Activated CD4-positive, alpha-beta T cell treated with anti-CD3 and anti-CD28 coated beads, Interleukin-2, Interleukin-4, amounts not matched to agents 100 ng/mL and 50 ng/mL, durations not matched to agents 16 hours and 8 hours (primary cell): ENCODE measurements around the gene UBE2M.
A peak's percentile ranks its signal among the peaks of the same experiment; 100 is the strongest.

Experiments
- DNase-seq: peaks from one replicate; pipeline ENCODE4 v3.0.0-alpha.2; 2020; ENCODE audit warnings: low spot score

UBE2M gene

DNA sequence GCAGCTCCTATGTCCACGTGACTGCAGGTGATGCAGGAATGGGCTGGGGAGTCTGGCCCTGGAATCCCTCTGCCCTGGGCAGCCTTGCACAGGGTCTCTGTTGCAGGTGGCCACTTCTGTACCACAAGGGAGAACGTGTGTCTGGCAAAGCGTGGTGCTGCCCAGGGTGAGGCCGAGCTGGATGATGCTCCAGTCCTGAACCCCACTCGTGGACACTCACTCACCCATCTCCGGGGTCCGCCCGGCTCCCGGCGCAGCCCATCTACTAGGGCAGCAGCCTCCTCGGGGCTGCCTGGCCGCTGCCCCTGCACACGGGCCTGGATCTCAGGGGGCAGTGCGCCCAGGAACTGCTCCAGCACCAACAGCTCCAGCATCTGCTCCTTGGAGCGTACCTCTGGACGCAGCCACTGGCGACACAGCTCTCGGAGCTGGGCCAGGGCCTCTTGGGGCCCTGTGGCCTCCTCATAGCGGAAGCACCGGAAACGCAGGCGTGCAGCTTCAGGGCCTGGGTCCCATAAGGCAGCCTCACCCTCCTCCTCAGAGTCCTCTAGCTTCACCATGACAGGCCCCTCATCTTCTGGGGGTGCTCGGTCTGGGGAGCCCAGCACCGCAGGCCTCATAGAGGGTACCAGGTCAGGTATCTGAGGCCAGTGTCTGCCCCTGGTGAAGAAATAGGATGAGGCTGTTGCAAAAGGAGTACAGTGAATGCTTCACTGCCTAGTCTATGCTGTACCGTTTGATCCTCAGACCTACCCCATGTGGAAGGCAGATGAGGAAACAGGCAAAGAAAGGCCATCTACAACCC, 12.6 kb upstream of the UBE2M start:
- no peak for DNase-seq

DNA sequence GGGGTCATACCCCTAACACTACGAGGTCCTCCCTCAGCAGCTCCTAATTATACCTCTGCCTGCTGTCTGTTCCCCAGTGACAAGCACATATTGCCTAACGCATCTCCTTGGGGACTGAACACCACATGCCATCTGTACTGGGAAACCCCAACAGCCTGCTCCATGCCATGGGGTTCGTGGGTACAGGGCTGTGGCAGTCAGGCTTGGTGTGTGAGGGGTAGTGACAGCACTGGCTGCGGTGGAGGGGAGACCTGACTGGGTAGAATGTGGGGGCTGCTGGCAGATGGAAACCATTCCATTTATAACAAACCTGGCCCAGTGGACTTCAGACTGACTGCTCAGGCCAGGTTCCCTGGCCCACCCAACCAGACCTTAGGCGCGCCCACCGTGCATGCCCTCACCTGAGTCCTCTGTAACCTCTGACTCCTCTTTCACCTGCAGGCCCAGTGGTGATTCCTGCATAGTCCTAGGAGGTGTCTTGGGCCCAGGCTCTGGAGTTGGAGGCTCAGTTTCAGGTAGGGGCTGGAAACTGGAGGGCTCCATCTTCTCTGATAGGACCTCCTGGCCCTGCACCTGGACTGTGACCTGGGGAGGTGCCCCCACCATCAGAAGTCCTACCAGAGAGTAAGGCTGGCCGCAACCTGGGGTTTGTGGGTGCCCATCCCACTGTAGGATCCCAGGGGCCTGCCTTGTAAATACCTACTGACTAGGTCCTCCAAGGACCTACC, 11.7 kb upstream of the UBE2M start:
- DNase-seq: no peak

DNA sequence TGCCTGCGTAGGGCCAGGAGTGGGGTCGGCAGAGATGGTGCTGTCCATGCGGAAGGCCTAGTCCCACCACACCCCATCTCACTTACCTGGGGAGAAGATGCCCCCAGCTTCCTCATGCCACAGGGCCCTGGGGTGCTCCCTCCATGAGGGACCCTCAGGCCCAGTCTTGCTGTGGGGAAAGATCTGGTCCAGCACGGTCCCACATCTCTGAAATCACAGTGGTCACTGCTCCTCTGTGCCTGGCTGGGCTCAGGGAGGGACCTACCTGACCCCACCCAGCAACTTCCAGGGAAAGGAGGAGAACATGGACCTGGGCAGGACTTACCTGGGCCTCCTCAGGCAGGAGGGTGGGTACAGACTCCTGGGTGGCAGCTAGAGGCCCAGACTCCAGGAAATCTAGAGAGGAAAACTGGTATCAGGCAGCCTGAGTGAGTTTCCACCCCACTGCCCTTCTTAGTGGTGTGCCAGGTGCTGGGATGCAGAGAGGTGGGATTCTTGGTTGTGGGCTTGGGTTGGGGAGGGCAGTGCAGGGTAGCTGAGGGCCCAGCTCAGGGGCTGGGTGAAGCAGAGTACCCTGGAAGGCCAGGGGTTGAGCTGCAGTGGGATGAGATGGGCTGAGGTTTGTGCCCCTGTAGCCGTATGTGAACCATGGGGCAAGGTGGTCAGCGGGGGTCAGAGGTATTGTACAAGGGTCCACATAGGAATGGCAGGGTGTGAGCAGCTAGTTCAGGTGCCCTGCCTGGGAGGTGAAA, 11.0 kb upstream of the UBE2M start:
- no peak for DNase-seq

DNA sequence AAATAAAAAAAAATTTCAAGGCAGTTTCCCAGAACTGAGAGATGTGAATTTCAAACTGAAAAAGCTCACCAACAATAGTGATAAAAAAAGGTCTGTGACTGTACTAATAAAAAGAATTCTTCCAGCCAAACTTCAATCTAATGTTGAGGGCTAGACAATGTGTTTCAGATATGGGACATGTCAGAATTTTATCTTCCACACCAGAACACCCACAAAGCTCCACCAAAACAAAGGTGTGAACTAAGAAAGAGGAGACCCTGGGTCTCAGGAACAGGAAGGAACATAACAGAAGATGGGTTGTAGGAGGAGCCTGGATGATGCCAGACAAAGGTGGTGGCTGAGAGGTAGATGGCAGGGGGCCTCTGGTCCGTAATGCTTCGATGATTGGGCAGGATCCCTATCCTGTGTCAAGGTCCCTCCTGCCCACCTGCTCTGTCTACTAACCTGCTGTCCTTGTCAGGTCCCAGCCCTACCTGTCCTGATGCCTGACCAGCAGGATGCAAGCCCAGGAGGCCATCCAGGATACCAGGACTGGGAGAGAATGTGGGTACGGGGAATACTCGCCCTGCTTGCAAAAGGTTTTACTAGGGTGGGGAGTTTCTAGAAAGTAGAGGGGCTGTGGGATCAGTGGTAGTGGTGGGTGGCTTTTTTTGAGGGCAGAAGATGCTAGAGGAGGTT, 10.2 kb upstream of the UBE2M start:
- DNase-seq: no peak

DNA sequence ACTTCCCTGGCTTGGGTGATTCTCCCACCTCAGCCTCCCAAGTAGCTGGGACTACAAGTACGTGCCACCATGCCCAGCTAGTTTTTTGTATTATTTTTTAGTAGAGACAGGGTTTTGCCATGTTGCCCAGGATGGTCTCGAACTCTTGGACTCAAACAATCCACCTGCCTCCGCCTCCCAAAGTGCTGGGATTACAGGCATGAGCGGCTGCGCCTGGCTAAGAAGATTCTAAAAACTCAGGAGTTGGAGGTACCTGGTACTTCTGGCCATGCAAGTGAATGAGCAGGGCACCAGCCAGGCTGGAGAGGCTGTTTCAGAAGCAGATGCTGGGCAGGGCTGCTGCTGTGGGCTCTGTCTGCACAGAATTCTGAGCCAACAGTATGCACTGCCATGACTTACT, 8.6 kb upstream of the UBE2M start:
- no peak for DNase-seq

DNA sequence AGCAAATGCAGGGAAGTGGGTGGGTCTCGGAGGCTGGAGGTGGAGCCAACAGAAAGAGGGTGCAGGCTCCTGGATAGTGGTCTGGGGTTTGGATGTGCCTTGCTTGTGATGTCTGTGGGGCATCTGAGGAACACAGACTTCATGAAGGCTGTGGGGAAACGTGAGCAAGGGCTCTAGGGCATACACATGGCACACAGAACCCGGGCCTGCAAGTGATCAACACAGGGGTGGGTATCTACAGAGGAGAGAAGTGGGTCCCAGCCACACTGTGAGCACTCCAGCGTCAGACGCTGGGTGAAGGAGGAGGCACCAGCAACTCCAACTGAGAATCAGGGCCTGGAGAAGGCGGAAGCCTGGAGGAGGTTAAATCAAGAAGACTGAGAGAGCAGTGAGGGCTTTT, 5.4 kb upstream of the UBE2M start:
- no peak for DNase-seq

DNA sequence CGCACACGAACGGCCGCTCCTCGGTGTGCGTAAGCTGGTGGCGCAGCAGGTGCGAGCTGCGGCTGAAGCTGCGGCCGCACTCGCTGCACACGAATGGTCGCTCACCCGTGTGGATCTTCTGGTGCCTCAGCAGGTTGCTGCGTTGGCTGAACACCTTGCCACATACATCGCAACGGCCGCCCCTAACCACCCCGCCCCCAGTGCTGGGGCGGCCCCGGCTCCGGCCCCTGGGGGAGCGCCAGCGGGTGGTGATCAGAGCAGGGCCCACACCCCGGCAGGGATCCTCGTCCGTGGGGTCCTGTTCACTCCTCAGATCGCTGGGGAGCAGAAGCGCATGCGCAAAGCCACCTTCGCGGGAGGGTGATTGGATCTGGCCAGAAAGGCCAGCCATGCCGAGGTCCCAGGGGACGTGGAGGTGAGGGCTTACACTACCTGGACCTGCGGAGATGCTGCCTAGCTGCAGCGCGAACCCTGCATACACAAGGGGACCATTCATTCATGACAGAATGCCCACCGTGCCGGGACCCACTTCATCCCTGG, 4.7 kb upstream of the UBE2M start:
- DNase-seq: no peak

DNA sequence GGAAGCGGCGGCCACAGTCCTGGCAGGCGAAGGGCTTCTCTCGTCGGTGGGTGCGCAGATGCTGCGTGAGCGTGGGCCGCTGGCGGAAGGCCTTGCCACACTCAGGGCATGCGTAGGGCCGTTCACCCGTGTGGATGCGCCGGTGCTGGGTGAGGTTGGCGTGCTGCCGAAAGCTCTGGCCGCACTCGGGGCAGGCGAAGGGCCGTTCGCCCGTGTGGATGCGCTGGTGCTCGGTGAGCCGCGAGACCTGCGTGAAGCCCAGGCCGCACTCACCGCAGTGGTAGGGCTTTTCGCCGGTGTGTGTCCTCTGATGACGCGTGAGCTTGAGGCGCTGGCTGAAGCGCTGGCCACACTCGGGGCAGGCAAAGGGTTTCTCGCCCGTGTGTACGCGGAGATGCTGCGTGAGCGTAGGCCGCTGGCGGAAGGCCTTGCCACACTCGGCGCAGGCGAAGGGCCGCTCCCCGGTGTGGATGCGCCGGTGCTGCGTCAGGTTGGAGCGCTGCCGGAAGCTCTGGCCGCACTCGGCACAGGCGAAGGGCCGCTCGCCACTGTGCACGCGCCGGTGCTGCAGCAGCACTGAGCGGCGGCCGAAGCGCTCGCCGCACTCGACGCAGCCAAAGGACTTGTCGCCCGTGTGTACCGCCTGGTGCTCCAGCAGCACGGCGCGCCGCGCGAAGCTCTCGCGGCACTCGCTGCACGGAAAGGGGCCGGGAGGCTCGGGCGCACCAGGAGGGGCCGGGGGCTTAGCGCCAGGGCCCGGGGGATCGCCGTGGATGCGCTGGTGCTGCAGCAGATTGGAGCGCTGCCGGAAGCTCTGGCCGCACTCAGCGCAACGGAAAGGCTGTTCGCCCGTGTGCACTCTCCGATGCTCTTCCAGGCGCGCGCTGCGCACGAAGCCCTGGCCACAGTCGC, 4.0 kb upstream of the UBE2M start:
- DNase-seq: peak; percentile 51

DNA sequence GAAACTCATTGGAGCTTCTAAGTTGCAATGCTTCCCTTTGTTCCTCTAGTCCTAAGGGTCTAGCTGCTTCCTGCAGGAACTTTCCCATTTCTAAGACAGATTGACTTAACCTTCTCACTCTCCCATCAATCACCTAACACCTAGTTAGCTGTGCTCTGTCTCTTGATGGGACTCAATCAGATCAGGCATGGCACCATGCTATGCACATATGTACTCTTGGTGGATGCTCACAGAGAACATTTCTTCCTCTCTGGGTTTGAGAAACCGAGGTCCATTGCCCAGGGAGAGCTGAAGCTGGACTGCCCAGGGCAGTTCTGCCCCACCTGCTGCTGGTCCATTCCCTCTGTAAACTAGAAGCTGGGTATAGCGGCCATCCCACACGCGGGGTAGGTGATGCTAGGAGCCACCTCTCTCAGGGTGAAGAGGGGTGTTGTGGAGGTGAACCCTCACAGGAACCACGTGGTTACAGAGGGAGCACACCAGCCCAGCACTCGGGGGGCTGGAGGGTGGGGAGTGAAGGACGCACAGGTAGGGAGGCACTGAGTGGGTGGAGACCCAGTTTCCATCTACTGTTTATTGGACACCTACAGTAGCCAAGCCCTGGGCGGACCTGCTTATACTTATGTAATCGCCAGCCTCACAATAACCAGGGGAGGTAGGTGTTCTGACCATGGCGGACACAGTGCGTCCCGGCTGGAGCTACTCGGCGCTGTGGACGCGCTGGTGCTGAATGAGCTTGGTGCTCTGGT, 3.1 kb upstream of the UBE2M start:
- DNase-seq: no peak

DNA sequence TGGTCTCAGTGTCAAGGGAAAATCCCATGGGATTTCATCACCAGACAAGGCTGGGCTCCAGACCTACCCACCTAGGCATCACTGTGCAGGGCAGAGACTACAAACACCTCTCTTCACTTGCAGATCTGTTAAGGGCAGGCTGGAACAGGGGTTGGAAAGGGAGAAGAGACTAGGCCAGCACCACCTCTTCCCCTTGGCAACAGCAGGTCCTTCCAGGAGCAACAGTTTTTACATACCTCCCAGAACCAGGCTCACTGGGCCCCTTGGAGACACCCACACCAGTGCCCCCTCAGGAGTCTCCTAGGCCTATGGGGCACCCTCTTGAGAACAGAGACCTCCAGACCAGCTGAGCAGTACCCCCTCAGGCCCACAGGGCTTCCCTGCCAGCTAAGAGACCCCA, 2.5 kb upstream of the UBE2M start:
- no peak for DNase-seq

DNA sequence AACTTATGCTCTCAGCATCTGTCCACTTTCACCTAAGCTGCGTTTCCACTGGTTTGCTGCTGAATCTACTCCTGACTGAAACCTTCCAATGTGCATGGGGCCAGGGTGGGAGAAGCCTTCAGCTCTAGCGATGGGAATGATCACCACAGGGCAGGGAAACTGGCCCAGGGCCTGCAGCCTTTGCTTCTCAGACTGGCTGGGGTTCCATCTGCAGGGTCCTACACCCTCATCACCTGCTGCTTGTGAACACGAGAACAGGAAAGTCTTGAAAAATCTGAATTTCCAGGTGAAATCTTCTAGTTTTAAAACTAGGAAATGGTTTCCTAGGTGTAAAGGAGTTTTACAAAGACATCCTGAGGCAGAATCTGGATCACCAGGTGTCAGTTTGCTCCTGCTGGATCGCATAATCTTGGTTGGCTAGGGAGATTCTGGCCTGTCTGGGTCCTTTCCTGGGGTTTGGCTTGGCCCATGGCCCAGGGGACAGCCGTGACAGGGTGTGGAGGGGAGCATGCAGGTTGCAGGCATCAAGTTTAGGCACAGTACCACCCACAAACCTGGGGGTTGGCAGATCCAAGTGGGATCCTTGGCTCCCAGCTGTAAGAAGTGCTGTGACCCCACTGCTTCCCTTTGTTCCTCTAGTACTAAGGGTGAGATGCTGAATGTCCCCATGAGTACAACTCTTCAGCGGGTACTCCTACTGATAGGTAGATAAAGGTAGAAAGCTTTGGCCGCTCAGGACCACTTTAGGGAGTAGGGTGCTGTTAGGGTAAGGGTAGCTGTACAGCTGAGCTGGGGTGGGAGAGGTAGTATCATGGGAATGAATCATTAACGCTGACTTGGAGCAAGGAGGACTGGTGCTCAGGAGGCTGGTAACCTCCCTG, 1.8 kb upstream of the UBE2M start:
- DNase-seq: no peak

DNA sequence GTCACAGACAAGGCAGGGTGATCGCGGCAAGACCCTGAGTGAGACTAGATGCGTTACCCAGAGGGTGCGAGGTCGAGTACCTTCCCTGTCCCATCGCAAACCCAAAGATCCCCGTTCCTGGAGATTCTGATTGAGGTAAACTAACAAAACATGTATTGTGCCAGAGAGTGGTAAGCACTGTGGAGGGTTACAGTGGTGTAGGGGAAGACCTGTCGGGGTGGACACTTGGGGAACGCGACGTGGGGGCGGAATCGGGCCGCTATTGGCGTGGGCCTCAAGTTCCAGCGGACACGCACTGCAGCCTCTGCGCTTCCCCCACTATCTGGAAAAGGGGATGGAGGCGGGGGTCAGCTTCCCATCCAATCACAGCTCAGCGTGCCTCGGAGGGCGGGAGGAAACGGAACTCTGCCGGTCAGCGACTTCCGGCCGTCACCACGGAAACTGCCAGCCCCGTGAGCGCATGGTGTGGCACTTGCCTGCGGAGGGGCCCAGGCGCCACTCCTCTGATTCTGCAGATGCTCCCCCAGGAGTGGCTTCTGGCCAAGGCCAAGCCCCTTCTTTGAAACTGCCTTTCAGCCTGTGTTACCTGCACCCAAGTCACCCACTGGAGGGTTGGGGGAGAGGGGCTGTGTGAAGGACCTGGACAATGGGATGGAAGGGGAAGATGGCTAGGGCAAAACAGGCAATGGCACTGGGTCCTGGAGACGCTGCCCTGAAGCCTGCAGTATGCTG, 1.0 kb upstream of the UBE2M start:
- peak; percentile 92 for DNase-seq

DNA sequence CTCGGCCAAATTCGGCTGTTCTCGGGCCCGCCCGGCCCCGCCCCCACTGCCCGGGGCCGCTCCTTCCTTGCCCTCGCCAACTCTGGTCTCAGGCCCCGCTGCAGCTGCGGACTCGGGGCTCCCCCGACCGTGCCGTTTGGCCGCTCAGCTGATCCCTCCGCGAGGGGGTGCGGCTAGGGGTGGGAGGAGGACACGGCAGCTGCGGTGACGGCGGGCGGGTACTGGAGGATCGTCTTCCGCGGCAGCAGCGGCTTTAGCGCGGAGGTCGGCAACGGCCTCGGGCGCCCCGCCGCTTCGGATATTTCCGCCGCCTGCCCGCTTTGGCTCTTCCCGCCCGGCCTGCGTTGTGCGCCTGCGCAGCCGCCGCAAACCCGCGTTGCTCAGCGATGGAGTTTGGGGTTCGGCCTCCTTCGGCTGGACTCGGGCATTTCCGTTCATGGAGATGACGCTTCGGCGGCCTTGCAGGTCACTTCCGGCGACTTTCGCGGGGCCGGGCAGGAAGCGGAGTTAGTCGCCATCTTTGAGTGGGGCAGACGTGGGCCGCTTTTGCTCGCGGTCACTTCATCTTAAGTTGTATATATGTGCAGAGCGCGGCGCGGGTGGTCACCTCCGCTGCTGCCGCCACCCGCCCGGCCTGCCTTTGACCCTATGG, 338 bp upstream of the UBE2M start:
- DNase-seq: peak; percentile 100

DNA sequence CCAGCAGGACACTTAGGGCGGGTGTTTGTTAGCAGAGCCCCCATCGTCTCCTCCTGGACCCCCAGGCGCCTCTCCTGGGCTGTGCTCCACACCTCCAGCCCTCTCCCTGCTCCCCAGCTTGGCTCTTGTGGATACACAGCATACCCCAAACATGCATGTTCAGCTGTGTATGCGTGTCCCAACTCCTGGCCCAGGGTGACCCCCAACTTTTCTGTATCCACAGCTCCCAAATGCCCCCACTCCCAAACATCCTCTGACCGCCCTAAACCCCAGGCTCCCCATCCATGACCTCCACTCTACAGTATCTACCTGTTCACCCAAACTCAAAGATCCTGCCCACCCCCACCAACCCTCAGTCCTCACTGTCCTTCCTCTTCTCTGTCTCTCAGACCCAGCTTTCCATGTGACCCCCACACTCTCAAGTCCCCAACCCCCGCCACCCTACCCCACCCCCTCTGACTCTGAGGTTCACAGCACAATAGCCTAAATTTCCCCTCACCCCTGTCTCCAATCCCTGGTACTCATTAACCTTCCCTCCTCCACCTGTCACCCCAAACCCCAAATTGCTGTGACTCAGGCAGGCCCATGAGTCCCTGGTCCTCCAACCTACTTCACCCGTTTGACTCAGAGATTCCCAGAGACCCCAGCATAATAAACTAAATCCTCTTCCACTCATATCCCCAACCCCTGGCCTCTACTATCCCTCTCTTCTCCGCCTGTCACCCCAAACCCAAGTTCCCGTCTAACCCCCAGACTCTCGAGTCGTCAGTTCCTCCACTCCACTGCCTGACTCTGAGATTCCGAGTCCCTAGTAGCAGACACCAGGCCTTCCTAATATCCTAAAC, 968 bp downstream of the UBE2M start:
- DNase-seq: no peak

DNA sequence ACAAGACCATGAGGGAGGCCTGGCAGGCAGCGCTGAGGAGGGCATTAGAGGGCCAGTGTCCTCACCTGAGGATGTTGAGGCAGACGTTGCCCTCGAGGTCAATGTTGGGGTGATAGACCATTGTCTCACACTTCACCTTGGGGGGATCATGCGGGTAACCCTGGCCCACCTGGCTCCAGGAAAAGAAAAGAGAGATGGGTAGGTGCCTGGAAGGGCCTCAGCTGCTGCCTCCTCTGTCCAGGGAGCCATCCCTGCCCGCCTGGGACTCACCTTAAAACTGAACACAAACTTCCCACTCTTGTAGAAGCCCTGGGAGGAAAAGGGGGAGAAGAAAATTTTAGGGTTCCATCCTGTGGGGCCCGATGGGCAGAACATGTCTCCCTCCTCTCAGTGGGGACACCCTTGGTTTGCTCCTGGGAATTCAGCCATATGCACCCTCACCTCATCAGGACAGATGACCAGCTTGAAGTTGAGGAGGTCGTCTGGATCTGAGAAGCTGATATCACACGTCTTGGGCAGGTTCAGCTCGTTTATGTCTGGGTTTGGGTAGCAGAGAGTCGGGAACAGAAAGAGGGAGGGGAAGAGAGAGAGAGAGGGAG, 1.7 kb downstream of the UBE2M start:
- DNase-seq: no peak

DNA sequence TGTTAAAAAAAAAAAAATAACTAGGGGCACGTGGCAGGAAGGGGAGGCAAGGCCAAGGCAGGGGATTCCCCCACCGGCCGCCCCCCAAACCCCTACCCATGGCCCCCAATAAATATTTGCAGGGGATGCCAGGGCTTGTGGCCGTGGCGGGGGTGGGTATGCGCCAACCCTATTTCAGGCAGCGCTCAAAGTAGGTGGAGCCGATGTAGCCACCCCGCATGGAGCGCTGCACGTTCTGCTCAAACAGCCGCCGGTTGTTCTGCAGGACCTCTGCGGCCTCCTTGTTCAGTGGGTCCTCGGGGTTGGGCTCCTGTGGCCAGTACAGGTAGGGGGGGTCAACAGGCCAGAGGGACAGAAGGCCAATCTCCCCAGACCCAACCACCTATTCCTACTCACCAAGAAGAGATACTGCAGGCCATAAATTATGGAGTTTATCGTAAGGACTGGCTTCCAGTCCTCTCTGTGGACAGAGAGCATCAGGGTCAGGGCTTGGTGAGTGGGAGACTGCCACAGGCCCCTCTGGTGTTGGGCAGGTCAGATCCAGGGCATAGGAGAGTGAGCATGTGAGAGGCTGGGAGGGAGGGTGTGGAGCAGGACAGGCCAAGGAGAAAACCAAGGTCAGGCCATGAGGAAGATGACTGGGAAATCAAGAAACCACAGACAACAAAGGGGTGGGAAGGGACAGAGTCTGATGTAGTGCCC, 2.3 kb downstream of the UBE2M start:
- no peak for DNase-seq
